GM11168 (cell line): ENCODE results near the gene KRT84.
"Not testable (repeated sequence)": the region's sequence is repeated elsewhere in the genome, so short reads cannot be mapped to it uniquely, and the experiment has no call there.

Experiments
- in situ Hi-C: fragments of 300-500 bp; cut with MboI; formaldehyde crosslinking; loops from one replicate; pipeline ENCODE4 v1.12.0; 2022; ENCODE audit warnings: low sequenced_read_pairs; ENCODE audit not compliant: unreplicated experiment

KRT84 gene

GRCh38 chr12:52413782-52414345, 28.4 kb upstream of the KRT84 start:
- in situ Hi-C loops: no loop called here

- in situ Hi-C loops: no loop called here
Observed at GRCh38 chr12:52413202-52413601, 27.8 kb upstream of the KRT84 start.

GRCh38 chr12:52411815-52412214, 26.4 kb upstream of the KRT84 start:
- in situ Hi-C loops: no loop called here

- in situ Hi-C loops: not testable (repeated sequence)
Observed at GRCh38 chr12:52410589-52411248, 25.3 kb upstream of the KRT84 start.

GRCh38 chr12:52407918-52408317, 22.5 kb upstream of the KRT84 start:
- in situ Hi-C loops: no loop called here

GRCh38 chr12:52405922-52406385, 20.5 kb upstream of the KRT84 start, which contains the start of gene KRT82:
KRT82 (minus strand) TSS chr12:52406335; CDS start chr12:52406277, 58 bp downstream.
- in situ Hi-C loops: no loop called here

- in situ Hi-C loops: no loop called here
Observed at GRCh38 chr12:52404951-52405350, 19.5 kb upstream of the KRT84 start.

GRCh38 chr12:52403561-52403960, 18.1 kb upstream of the KRT84 start:
- in situ Hi-C loops: no loop called here

- in situ Hi-C loops: no loop called here
Observed at GRCh38 chr12:52402873-52403540, 17.6 kb upstream of the KRT84 start.

GRCh38 chr12:52402377-52402776, 16.9 kb upstream of the KRT84 start:
- in situ Hi-C loops: no loop called here

- in situ Hi-C loops: no loop called here
Observed at GRCh38 chr12:52401926-52402325, 16.5 kb upstream of the KRT84 start.

GRCh38 chr12:52401526-52401925, 16.1 kb upstream of the KRT84 start:
- in situ Hi-C loops: no loop called here

GRCh38 chr12:52400906-52401305, 15.5 kb upstream of the KRT84 start:
- in situ Hi-C loops: no loop called here

GRCh38 chr12:52399756-52400155, 14.3 kb upstream of the KRT84 start:
- in situ Hi-C loops: loop anchor here (10.0 kb wide), 1 partner anchor 585 kb away; no protein-coding TSS in a partner anchor

GRCh38 chr12:52398176-52398575, 12.7 kb upstream of the KRT84 start:
- in situ Hi-C loops: loop anchor here (10.0 kb wide), 1 partner anchor 587 kb away; no protein-coding TSS in a partner anchor

- in situ Hi-C loops: loop anchor here (10.0 kb wide), 1 partner anchor 588 kb away; no protein-coding TSS in a partner anchor
Observed at GRCh38 chr12:52396656-52397055, 11.2 kb upstream of the KRT84 start.

GRCh38 chr12:52395761-52396434, 10.4 kb upstream of the KRT84 start:
- in situ Hi-C loops: loop anchor here (10.0 kb wide), 1 partner anchor 589 kb away; no protein-coding TSS in a partner anchor

GRCh38 chr12:52394836-52395405, 9.5 kb upstream of the KRT84 start:
- in situ Hi-C loops: loop anchor here (10.0 kb wide), 1 partner anchor 590 kb away; no protein-coding TSS in a partner anchor

GRCh38 chr12:52392465-52393007, 7.1 kb upstream of the KRT84 start:
- in situ Hi-C loops: loop anchor here (10.0 kb wide), 1 partner anchor 592 kb away; no protein-coding TSS in a partner anchor

GRCh38 chr12:52391618-52392002, 6.2 kb upstream of the KRT84 start:
- in situ Hi-C loops: loop anchor here (10.0 kb wide), 1 partner anchor 593 kb away; no protein-coding TSS in a partner anchor
